Measurements from ENCODE around the gene WFDC1.
"Not testable (repeated sequence)": the region's sequence is repeated elsewhere in the genome, so short reads cannot be mapped to it uniquely, and the experiment has no call there.

The WFDC1 gene

GRCh38 chr16:84332975-84333684, 38.5 kb downstream of the WFDC1 start:
- TF ChIP-seq CTCF (IDR thresholded peaks at IDR 0.05; ENCODE audit: control extremely low read depth, extremely low read depth, low read depth, missing control alignments): no peak
- ChIA-PET POLR2A (no interaction called here), CTCF (no interaction called here)
- DNase-seq (ENCODE audit: extremely low spot score): no peak

GRCh38 chr16:84334058-84334457, 39.4 kb downstream of the WFDC1 start:
- ChIA-PET CTCF (no interaction called here), POLR2A (no interaction called here)
- no peak for DNase-seq (ENCODE audit: extremely low spot score)
- TF ChIP-seq CTCF (IDR thresholded peaks at IDR 0.05; ENCODE audit: control extremely low read depth, extremely low read depth, low read depth, missing control alignments): no peak

GRCh38 chr16:84334482-84334881, 39.8 kb downstream of the WFDC1 start:
- CTCF ChIA-PET: no interaction called here
- no peak for TF ChIP-seq CTCF (IDR thresholded peaks at IDR 0.05; ENCODE audit: control extremely low read depth, extremely low read depth, low read depth, missing control alignments)
- POLR2A ChIA-PET: no interaction called here
- DNase-seq (ENCODE audit: extremely low spot score): no peak

GRCh38 chr16:84337236-84337635, 42.6 kb downstream of the WFDC1 start:
- CTCF ChIA-PET; DNase-seq (ENCODE audit: extremely low spot score); POLR2A ChIA-PET: not testable (repeated sequence)

GRCh38 chr16:84339311-84339710, 44.6 kb downstream of the WFDC1 start:
- TF ChIP-seq CTCF (IDR thresholded peaks at IDR 0.05; ENCODE audit: control extremely low read depth, extremely low read depth, low read depth, missing control alignments): no peak
- no peak for DNase-seq (ENCODE audit: extremely low spot score)
- ChIA-PET CTCF (no interaction called here), POLR2A (no interaction called here)

- ChIA-PET CTCF (no interaction called here), POLR2A (no interaction called here)
- TF ChIP-seq CTCF (IDR thresholded peaks at IDR 0.05; ENCODE audit: control extremely low read depth, extremely low read depth, low read depth, missing control alignments): no peak
- no peak for DNase-seq (ENCODE audit: extremely low spot score)
Measured at GRCh38 chr16:84339766-84340165, 45.1 kb downstream of the WFDC1 start.

GRCh38 chr16:84340325-84341040, 45.8 kb downstream of the WFDC1 start:
- no peak for TF ChIP-seq CTCF (IDR thresholded peaks at IDR 0.05; ENCODE audit: control extremely low read depth, extremely low read depth, low read depth, missing control alignments)
- ChIA-PET CTCF (no interaction called here), POLR2A (no interaction called here)
- no peak for DNase-seq (ENCODE audit: extremely low spot score)

Measured in GM10248 (cell line).